SK-N-SH (cell line): ENCODE data around the gene GDI2. TPM values are rescaled to one million over a fixed set of nuclear protein-coding genes. Genes with fewer than 3 reads are reported as not detected.

Experiments used
- CTCF ChIA-PET: fragments of 300-600, 350-600 bp; formaldehyde crosslinking; extraction: SDS; loops from one replicate; lab custom pipeline; 2021; lab: Yijun Ruan, JAX
- POLR2A ChIA-PET: fragments of 350-600 bp; sonication (Branson Sonifier 250); formaldehyde crosslinking; extraction: SDS; loops from one replicate; lab custom pipeline; 2020; ENCODE audit warnings: antibody characterized with exemption, inconsistent platforms; lab: Yijun Ruan, JAX
- DNase-seq: peaks from one replicate; pipeline ENCODE4 v3.0.0; 2012
- H2AFZ ChIP-seq: fragments of 200-600 bp; sonication (generic); 2 replicates; pipeline ENCODE4 v1.8.1; 2016; ENCODE audit warnings: antibody characterized with exemption, mild to moderate bottlenecking, low read depth
- H3F3A ChIP-seq: fragments of 200-600 bp; sonication (generic); replicated peaks from 2 replicates; pipeline ENCODE3; 2016; ENCODE audit warnings: antibody characterized with exemption, mild to moderate bottlenecking; ENCODE audit not compliant: insufficient read depth
- H3K27ac ChIP-seq, 2 experiments: fragments of 200-500 bp in 1 of 2; fragments of 200-600 bp in 1 of 2; sonication (Bioruptor generic) in 1 of 2; sonication (generic), shearing (Covaris generic) in 1 of 2; 2 replicates each; pipeline versions ENCODE4 v1.5.1 to v1.6.1; 2014 to 2016; ENCODE audit warnings: low read depth in 2 of 2, inconsistent platforms in 1 of 2, low read length in 1 of 2, mild to moderate bottlenecking in 1 of 2, mixed read lengths in 1 of 2
- H3K27me3 ChIP-seq: fragments of 200-600 bp; sonication (generic), shearing (Covaris generic); 2 replicates; pipeline ENCODE4 v1.6.1; 2016; ENCODE audit warnings: mixed run types; ENCODE audit not compliant: insufficient read depth
- H3K36me3 ChIP-seq, 2 experiments: fragments of 200-500 bp in 1 of 2; fragments of 200-600 bp in 1 of 2; sonication (Bioruptor generic) in 1 of 2; sonication (generic) in 1 of 2; replicated peaks in 1 of 2; 2 replicates each; pipeline versions ENCODE3 to v1.5.1; 2014 to 2016; ENCODE audit warnings: low read length in 1 of 2, mild to moderate bottlenecking in 1 of 2; ENCODE audit not compliant: insufficient read depth in 2 of 2, control insufficient read depth in 1 of 2
- H3K4me1 ChIP-seq, 2 experiments: fragments of 200-500 bp in 1 of 2; fragments of 200-600 bp in 1 of 2; sonication (Bioruptor generic) in 1 of 2; sonication (generic), shearing (Covaris generic) in 1 of 2; 2 replicates each; pipeline versions ENCODE4 v1.5.1 to v1.6.1; 2014 to 2016; ENCODE audit warnings: low read depth in 1 of 2, low read length in 1 of 2, mixed run types in 1 of 2; ENCODE audit not compliant: insufficient read depth in 2 of 2, control insufficient read depth in 1 of 2
- H3K4me2 ChIP-seq: fragments of 200-600 bp; sonication (generic), shearing (Covaris generic); 2 replicates; pipeline ENCODE4 v1.6.1; 2017; ENCODE audit warnings: mixed run types
- H3K4me3 ChIP-seq, 2 experiments: fragments of 200-500 bp in 1 of 2; fragments of 200-600 bp in 1 of 2; sonication (Bioruptor generic) in 1 of 2; sonication (generic), shearing (Covaris generic) in 1 of 2; 2 replicates each; pipeline versions ENCODE4 v1.5.1 to v1.8.1; 2014 to 2016; ENCODE audit warnings: low read depth in 2 of 2, inconsistent platforms in 1 of 2, low read length in 1 of 2, mild to moderate bottlenecking in 1 of 2, mixed read lengths in 1 of 2, moderate library complexity in 1 of 2
- H3K79me2 ChIP-seq: fragments of 200-600 bp; sonication (generic); 2 replicates; pipeline ENCODE4 v1.8.1; 2017; ENCODE audit warnings: mild to moderate bottlenecking; ENCODE audit not compliant: insufficient read depth
- H3K9ac ChIP-seq: fragments of 200-600 bp; sonication (generic); 2 replicates; pipeline ENCODE4 v1.6.1; 2017; ENCODE audit warnings: mixed run types
- H3K9me2 ChIP-seq: fragments of 200-600 bp; sonication (generic); 2 replicates; pipeline ENCODE4 v1.6.1; 2017; ENCODE audit warnings: mixed run types
- H3K9me3 ChIP-seq: fragments of 200-600 bp; sonication (generic); 2 replicates; pipeline ENCODE4 v1.6.1; 2017; ENCODE audit warnings: mixed run types, mild to moderate bottlenecking, moderate library complexity
- H4K20me1 ChIP-seq: fragments of 200-600 bp; sonication (generic); 2 replicates; pipeline ENCODE4 v1.6.1; 2017; ENCODE audit warnings: mild to moderate bottlenecking, mixed run types; ENCODE audit not compliant: insufficient read depth
- CHD2 ChIP-seq: fragments of 150-350 bp; IDR thresholded peaks from 2 replicates; pipeline ENCODE4 v1.6.1; 2018; ENCODE audit warnings: low read length; ENCODE audit not compliant: partially characterized antibody
- EP300 ChIP-seq, 2 experiments: IDR thresholded peaks; 2 replicates each; pipeline versions ENCODE4 v1.4.0 to v1.6.1; 2012; ENCODE audit warnings: borderline replicate concordance in 1 of 2, low read depth in 1 of 2, low read length in 1 of 2
- EZH2phosphoT487 ChIP-seq: fragments of 200-600 bp; sonication (generic); IDR thresholded peaks from 2 replicates; pipeline ENCODE4 v1.6.1; 2017; ENCODE audit warnings: low read depth, mixed run types, mild to moderate bottlenecking, antibody characterized with exemption, moderate library complexity, borderline replicate concordance
- FOXJ3 ChIP-seq: sonication (generic); formaldehyde crosslinking; IDR thresholded peaks from 2 replicates; pipeline ENCODE4 v1.5.1; 2020; ENCODE audit warnings: mild to moderate bottlenecking, missing genetic modification reagents
- FOXM1 ChIP-seq: IDR thresholded peaks from 2 replicates; pipeline ENCODE4 v1.4.0; 2012; ENCODE audit warnings: low read depth, mild to moderate bottlenecking
- GABPA ChIP-seq: IDR thresholded peaks from 2 replicates; pipeline ENCODE4 v1.4.0; 2012; ENCODE audit warnings: low read depth, mild to moderate bottlenecking
- IRF3 ChIP-seq: fragments of 150-350 bp; IDR thresholded peaks from 2 replicates; pipeline ENCODE4 v1.6.1; 2016; ENCODE audit warnings: mild to moderate bottlenecking, low read depth, low read length
- MEF2A ChIP-seq: IDR thresholded peaks from 2 replicates; pipeline ENCODE4 v1.4.0; 2012; ENCODE audit warnings: low read depth, borderline replicate concordance
- MXI1 ChIP-seq: IDR thresholded peaks from 2 replicates; pipeline ENCODE4 v1.6.1; 2012; ENCODE audit warnings: mild to moderate bottlenecking, low read depth, low read length, improper control_type of control experiment
- POLR2AphosphoS5 ChIP-seq: IDR thresholded peaks from 2 replicates; pipeline ENCODE4 v1.6.1; 2012; ENCODE audit warnings: low read depth, low read length
- RAD21 ChIP-seq: IDR thresholded peaks from 2 replicates; pipeline ENCODE4 v1.6.1; 2012; ENCODE audit warnings: mild to moderate bottlenecking, low read length
- REST ChIP-seq: IDR thresholded peaks from 2 replicates; pipeline ENCODE4 v1.6.1; 2012; ENCODE audit warnings: mild to moderate bottlenecking, low read depth, low read length, moderate library complexity
- RFX5 ChIP-seq: IDR thresholded peaks from 2 replicates; pipeline ENCODE4 v1.6.1; 2012; ENCODE audit warnings: mild to moderate bottlenecking, improper control_type of control experiment, low read length
- SIN3A ChIP-seq: IDR thresholded peaks from 2 replicates; pipeline ENCODE4 v1.6.1; 2012; ENCODE audit warnings: low read depth, mild to moderate bottlenecking, low read length, moderate library complexity, borderline replicate concordance
- USF1 ChIP-seq: IDR thresholded peaks from 2 replicates; pipeline ENCODE4 v1.4.0; 2012; ENCODE audit warnings: low read depth, borderline replicate concordance
- USF2 ChIP-seq: fragments of 150-350 bp; IDR thresholded peaks from 2 replicates; pipeline ENCODE4 v1.6.1; 2017; ENCODE audit warnings: antibody characterized with exemption, low read length, low read depth, borderline replicate concordance
- ZBTB33 ChIP-seq: IDR thresholded peaks from 2 replicates; pipeline ENCODE4 v1.4.0; 2012; ENCODE audit warnings: low read depth, borderline replicate concordance
- WGBS: methylation state at CpG from one replicate; pipeline ENCODE4 v1.1.6; 2017; ENCODE audit warnings: low lambda C conversion rate; 5-methylcytosine and 5-hydroxymethylcytosine counted together
- polyA plus RNA-seq, 3 experiments: library from polyadenylated mRNA; depleted of rRNA; stranded (reverse); fragments of >200 nt; gene quantifications; 2 replicates each; pipeline ENCODE4 v1.2.3, GENCODE V29; 2012

The GDI2 gene
- polyA plus RNA-seq, 1 of the 3 experiments (the other 2 are of a cell fraction) = 94.3 TPM

- Histone ChIP-seq H3K27ac (no peak overlapping the region), H3K4me1 (peaks cover 11 to 12% of the 10 kb centered on the region in 2 experiments; a peak in 3 of 4 replicates), H3K79me2 (peaks cover 100% of the 10 kb centered on the region), H3K4me2 (no peak overlapping the region), H3K9ac (no peak overlapping the region), H2AFZ (no peak overlapping the region), H3K9me2 (no peaks in the 10 kb centered on the region), H3K36me3 (peaks cover 12 to 34% of the 10 kb centered on the region in 2 experiments), H3F3A (peaks cover 3% of the 10 kb centered on the region), H3K9me3 (no peaks in the 10 kb centered on the region), H3K4me3 (no peak overlapping the region), H3K27me3 (no peaks in the 10 kb centered on the region), H4K20me1 (peaks cover 100% of the 10 kb centered on the region)
- 92% methylated on average over 4 of the region's 4 CpGs for WGBS
- CTCF ChIA-PET = interaction anchor here (1.2 to 1.7 kb wide), 2 partner anchors 29 to 284 kb away, joined by 3 read pairs; no protein-coding TSS in a partner anchor
- DNase-seq = no peak
- POLR2A ChIA-PET = interaction anchor here (0.6 kb wide), 1 partner anchor 30 kb away, joined by 4 read pairs; no protein-coding TSS in a partner anchor
- no peak for TF ChIP-seq POLR2AphosphoS5
- no peak for TF ChIP-seq SIN3A
- no peak for TF ChIP-seq CHD2
- no peak for TF ChIP-seq GABPA
- TF ChIP-seq FOXM1 = no peak
- no peak for TF ChIP-seq USF1
- TF ChIP-seq FOXJ3 (CRISPR knock-in tag) = no peak
- no peak for TF ChIP-seq RFX5
- no peak for TF ChIP-seq ZBTB33
- no peak for TF ChIP-seq MXI1
- no peak for TF ChIP-seq RAD21
- TF ChIP-seq USF2 = no peak
- TF ChIP-seq MEF2A = no peak
- no peak for TF ChIP-seq EZH2phosphoT487
- TF ChIP-seq EP300 (IDR thresholded peaks at IDR 0.05; ENCODE audit: borderline replicate concordance in 1 of 2, low read depth in 1 of 2, low read length in 1 of 2) = no peak
- no peak for TF ChIP-seq IRF3
- no peak for TF ChIP-seq REST
Measured at GRCh38 chr10:5805711-5806110, 7.5 kb downstream of the GDI2 start.
